NCI-H2171 treated with DMSO at 0.1 percent for 48 hours (cell line): ENCODE data around the gene FANCC.

Experiments
- DNase-seq: peaks from one replicate; lab custom pipeline; 2025; lab: John Stamatoyannopoulos, UW

The FANCC gene

DNA sequence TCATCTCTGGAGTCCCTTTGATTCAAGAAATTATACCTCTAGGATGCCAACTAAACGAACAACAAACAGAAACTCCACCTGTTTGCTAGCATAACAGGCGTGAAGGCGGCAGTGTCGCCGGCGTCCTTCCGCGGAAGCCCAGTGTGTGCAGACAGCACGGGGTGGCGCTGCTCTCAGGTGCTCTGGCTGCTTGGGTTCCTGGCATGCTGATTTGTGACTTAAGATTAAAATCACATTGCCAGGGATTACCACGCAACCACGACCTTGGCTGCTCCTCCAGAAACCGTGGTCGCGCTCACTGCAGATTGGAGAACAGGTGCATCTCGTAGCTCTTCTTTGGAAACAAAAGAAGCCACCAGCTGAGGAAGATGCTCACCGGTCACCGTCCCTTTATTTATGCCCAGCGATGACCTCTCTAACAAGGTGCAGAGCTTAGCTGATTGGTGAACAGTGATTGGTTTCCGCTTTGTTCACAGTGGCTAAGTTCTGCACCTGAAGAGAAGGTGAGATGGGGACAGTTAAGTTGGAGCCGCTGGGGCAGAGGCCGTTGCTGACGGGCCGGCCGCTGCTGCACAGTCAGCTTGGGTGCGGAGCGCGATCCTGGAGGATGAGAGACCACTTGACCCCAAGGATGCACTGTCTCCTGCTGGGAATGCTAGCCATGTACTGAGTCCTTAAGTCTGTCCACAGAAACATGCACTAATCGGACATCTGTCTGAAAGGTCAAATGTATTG, 232.3 kb downstream of the FANCC start:
- DNase-seq: no peak

DNA sequence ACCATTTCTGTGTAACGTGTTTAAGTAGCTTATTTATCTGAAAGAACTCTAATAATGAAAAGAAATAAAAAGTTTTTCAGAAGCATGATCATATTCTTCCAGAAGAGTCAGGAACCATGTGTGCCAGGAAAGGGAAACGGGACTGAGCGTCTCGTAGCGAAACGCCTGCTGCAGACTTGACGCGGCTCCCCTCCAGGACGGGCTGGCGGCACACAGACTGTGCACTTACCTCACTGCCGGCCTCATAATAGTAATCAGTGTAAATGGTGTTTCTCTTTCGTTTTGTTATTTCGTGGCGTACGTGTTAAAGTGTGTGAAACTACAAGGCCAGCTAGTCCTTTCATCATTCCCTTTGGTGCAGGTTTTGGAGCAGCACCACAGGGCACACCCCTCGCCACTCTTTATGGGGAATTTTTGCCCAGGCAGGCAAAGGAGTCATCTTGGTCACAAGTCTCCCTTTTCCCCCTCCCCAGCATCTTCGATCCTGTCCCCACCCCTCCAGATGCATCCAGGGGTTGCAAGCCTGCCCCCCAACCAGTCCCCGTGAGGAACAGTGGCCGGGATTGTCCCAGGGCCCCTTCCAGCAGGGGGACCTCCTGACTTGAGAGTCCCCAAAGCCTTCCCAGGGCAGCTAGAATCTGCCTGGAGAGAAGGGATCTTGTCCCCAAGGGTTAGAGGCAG, 233.1 kb downstream of the FANCC start:
- no peak for DNase-seq

DNA sequence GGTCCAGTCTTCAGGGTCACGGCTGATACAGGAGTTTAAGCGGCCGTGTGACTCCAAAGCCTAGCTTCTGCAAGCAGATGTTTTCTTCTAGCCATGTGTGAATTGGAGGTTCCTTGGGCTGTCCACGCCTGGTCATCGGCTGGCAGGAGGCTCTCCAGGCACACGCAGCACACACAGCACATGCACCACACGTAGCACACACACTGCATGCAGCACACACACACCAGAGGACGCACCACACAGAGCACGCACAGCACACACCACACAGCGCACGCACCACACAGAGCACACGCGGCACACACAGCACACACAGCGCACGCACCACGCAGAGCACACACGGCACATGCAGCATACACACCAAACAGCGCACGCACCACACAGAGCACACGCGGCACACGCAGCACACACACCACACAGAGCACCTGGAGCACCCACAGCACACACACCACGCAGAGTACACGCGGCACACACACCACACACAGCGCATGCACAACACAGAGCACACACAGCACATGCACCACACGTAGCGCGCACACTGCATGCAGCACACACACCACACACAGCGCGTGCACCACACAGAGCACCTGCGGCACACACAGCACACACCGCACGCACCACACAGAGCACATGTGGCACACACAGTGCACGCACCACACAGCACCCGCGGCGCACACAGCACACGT, 234.3 kb downstream of the FANCC start:
- DNase-seq: no peak

DNA sequence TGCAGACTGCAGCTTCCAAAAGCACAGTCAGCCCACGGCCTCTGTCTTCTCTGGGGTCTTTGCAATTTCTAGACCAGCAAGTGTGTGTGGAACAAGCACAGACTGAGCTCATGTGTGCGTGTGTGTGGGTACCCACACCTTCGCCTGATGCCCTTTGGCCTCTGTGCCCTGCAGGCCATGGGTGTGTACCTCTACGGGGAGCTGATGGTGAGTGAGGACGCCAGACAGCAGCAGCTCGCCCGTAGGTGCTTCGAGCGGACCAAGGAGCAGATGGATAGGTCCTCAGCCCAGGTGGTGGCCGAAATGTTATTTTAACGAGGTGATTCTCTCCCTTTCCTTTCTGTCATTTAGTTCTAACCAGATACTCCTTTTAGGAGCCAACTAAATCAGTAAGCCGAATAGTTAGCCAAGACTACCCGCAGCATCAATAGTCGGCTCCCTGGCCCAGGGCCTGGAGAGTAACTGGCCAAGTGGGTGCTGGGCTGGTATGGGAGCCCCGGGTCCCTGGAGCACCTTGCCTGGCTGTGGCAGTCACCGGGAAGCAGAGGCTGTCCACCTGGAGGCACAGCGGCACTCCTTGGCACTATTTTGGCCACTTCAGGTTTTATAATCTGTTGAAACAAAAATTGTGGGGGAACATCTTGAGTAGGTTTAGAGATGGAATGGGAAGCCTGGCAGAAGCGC, 235.0 kb downstream of the FANCC start:
- DNase-seq: no peak

DNA sequence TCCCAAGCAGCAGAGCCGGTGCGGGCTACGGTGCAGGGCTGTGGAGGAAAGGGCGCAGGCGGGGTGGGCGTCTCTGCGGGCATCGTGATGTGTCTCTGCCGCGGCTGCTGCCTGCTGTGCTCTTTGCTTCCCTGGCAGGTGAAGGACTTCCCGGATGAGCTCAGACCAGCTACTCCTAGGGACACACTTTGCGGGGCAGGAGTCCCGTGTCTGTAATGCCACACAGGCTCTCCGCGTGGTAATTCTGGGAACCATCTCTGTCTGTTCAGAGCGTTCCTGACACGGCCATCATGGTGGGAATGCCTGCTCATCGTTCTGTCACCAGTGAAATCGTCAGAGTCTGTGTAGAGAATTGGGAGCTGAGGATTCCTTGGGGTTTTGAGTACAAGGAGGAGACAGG, 235.5 kb downstream of the FANCC start:
- no peak for DNase-seq

DNA sequence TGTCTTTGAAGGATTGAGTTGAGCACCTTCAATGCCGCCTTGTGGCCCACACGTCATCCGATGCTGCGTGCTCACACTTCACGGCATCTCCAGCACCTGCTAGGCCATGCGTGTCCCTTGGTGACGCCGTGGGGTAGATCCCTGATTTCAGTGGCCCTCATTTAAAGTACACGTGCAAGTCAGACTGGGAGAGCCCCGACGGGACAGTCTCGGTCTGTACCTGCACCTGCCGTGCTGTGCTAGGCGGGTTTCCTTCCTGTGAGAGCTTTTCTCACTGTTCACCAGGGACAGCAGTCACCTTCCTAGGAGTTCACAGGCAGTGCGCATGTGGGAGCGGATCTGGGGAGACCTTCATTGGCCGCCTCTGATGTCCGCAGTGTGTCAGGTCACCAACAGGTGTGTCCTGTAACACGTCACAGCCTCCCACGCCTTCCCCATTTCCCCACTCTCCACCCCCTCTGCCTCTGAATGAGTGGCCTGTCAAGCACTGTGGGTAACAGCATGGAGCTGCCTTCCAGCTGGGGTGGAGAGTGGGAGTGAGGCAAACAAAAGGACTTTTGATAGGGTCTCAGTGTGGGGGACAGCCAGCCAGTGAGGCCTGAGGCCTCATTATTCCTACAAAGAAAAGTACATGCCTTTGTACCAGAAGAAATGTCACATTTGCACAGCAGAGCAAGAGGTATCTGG, 236.4 kb downstream of the FANCC start:
- no peak for DNase-seq

DNA sequence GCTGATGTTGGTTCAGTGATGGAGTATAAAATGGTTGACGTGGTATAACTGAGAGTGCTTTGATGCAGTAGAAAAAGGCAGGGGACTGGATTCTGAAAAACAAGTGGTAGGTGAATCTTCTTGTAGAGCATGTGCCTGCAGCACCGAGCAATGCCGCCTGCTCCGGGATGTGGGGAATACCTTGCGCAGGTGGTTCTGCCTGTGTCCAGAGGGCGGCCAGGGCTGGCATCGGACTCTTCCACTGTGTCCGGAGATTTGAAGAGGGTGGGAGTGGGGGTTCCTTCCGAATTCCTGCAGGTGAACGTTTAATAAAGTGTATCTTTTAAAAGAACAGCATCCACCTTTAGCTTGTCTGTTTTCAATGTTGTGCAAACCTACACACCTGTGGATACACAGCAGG, 238.0 kb downstream of the FANCC start:
- no peak for DNase-seq

DNA sequence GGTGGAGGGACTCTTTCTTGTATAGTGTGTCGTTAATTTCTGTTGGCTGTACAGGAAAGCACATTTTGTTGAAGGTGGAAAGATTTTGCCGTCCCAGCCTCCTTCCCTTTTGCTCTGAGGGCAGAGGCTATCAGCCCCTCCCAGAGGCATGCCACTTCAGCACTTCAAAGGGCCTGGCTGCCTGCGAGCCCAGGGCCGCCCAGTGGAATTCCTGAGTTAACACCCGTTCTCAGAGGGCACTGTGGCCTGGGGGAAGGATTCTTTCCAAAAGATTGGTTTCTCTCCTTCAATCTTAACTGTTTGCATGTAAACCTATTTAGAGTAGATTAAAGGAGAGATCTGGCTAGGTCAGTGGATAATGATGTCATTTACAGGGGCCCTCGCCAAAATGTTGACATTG, 238.6 kb downstream of the FANCC start:
- no peak for DNase-seq

DNA sequence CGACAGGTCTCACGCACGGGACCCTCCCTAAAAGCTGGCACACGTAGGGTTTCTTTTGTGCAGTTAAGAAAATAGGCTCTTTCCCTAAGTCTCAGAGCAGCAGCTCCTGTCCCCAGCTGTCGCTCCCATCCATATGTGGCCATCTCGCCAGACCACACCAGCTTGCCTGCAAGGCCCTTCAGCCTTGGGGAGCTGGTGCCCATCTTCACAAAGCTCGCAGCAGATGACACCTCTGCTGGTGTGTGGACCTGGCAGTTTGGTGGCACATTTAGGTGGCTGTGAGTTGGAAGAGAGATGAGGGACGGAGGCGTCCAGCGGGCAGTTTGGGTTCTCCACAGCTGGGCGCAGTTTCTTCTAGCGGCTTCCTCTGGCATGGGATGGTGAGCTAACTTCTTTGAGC, 239.0 kb downstream of the FANCC start:
- DNase-seq: no peak

DNA sequence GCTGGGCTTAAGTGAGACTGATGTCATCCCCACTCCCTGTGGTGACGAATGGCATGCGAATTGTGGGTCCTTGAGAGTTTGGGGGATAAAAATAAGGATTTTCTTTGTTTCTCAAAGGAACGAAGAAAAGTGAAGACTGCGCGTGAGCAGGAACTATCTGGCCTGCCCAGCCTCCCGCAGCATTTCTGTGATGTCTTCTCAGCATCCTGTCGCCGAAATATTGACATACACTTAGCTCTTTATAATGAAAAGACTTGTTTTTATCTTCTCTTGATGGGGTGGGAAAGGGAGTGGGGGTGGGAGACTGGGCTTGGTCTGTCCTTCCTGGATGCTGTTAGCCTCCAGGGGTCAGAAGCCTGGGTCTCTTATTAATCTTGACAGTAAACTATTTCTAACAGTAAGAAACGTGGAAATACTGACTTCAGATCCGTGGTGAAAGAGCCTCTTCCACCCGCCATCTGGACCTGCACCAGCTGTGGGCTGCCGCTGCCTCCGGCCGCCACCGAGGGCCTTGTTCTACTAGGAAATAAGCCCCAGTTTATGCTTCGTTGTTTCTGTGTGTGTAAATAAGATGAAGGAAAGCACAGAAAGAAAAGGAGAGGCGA, 239.6 kb downstream of the FANCC start:
- DNase-seq: no peak

DNA sequence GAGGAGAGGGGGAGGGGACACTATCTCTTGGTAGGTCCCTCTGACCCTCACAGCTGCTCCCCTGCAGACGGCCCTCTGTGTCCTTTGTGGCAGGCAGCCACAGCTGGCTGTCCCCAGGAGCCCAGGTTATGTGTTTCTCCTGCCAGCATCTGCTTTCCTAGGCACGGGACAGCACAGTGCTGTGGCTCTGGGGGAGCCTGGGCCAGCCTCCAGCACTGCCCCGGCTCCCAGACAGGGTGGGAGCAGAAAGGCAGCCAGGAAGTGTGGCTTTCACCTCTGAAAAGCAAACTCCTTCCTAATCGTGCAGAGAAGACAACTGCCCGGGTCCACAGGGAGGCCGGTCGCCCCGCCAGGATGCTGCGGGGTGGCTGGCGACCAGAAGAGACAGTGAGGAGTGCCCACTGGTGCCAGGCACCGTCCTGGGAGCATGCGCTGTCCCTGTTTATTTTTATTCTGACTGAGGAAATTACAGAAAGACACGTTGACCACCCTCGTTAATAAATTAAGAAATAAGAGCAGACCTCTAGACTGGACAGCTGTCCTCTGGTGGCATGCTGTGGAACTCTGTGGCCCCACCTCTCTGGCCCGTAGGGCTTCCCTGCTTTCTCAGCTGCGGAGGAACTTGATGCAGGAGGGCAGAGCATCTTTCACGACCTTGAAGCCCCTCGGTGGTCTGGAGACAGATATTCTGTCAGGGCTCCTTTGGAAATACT, 240.3 kb downstream of the FANCC start:
- DNase-seq: no peak

DNA sequence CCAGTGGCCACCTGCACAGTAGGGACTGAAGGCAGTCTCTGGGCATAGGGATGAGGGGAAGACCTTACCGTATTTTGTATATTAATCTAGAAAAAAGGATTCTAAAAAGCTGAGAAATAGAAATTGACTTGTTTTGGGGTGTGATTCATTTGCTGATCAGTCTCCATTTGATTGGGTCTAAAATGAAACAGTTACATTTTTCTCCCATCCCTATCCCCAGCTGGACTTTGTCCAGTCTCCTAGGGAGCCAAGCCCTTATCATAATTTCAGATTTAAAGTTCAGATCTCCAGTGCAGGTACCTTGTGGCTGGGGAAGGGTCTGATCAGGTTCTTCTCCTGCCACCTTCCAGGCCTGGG, 240.8 kb downstream of the FANCC start:
- DNase-seq: no peak

DNA sequence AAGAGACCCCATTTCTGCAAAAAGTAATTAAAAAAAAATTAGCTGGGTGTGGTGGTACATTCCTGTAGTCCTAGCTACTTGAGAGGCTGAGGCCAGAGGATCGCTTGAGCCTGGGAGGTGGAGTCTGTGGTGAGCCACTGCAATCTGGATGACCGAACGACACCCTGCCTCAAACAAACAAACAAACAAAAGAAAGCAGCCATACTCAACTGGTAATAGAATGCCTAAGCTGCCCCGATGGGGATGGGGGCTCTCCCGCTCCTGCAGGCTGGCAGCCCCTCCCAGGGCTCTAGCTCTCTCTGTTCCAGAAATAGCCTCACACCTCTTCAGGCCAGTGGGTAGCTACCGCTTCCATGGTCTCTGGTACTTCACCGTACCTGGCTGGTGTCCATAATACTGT, 241.8 kb downstream of the FANCC start:
- no peak for DNase-seq

DNA sequence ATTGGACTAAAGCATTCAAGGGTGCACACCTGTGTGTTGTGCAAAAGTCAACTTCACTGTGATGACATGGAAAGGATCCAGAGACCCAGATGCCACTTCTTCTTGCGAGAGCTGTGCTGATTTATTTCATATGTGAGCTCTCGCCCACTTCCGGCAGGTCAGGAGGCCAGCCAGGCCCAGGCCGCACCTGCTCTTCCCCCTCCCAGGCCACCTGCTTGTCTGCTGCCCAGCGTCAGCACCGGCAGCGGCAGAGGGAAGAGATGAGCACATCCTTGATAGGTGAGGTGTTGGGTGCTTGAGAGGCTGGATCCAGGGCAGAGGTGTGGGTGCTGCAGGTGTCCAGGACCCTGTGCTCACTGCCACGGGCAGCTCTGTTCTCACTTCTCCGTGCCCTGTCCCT, 242.9 kb downstream of the FANCC start:
- DNase-seq: no peak

DNA sequence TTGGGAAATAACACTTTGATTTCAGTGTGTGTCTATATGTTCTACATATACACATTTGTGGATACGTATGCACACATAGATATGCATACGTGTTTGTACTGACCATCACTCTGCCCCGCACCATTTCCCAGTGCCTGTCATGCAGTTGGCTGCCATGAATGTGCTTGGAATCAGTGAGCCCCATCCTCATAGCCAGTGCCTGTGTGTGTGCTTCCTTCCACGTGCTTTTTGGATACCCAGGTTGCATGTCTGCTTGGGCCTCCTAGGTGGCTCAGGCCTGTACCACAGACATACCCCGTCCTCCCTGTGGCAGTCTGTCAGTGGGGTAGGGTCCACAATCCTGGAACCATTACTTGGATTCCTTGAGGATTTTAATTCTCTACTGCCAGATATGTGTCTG, 243.6 kb downstream of the FANCC start:
- DNase-seq: no peak

DNA sequence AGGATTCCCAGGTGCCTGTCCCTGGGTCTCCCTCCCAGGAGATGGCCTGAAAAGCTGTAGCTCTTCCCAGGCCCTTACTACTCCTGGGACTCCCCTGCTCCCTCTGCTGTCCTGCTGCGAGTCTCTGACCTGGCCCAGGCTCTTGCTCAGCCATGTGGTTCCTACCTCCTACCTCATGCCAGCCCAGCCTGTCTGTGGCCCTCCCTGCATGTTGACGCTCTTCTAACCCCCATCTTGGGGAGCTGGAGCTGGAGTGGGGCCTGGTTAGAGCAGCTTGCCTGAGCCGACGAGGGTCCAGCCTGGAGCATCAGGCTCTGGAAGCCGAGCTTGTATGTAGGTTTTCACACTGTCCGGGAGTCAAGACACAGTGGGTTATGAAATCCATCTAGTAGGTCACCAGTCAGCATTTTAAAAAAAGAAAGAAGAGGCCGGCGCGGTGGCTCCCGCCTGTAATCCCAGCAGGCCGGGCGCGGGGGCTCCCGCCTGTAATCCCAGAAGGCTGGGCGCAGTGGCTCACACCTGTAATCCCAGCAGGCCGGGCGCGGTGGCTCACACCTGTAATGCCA, 244.4 kb downstream of the FANCC start:
- DNase-seq: no peak

DNA sequence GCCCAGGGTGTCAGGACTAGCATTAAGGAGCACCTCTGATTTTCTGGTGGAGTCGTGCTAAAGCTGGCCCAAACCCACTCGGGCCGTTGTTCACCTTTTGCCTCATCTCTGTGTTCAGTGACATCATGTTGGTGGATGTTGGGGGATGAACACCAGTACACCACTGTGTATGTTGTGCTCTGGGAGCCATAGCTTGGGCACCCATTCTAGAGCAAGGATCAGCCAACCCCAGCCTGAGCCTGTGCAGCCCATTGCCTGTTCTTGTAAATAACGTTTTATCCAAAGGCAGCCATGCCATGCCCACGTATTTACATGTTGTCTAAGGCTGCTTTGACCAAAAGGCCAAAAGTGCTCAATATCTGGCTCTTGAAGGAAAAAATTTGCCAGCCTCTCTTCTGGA, 245.6 kb downstream of the FANCC start:
- no peak for DNase-seq

DNA sequence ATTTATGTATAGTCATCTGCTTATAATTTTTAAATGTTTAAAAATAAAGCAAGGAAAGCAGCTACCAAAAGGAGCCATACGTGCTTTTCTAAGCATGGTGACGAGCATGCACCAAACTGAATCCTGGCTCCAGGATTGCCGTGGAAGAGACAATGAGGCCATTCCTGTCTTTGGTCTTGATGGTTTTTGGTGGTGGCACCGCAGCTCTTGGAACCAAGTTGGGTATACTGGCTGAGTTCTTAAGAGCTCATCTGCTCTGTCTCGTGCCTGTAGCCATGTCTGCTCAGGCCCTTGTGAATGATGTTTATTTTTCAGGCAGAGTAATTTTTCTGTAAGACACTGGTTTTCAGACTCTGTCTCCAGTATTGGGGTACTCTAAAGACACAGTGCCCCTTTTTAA, 246.1 kb downstream of the FANCC start:
- no peak for DNase-seq

DNA sequence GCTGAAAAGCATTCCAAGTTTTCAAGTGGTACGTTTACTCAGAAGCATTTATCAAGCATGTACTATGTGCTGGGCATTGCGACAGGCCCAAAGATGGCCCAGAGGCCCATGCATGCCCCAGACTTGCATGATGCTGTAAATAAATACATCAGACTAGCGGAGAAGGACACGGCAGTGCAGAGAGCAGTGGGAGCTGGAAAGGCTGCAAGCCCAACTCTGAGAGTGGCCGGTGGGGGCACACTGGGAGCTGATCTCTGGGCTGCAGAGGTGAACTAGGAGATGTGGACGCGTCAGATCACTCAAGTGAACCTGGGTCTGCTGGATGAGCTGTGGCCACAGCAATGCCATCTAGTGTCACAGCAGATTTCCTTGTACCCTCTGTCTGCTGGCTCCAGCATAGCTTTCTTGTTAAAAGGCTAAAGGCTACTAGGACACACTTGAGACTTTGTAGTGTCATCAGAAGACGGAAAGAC, 246.9 kb downstream of the FANCC start:
- DNase-seq: no peak

DNA sequence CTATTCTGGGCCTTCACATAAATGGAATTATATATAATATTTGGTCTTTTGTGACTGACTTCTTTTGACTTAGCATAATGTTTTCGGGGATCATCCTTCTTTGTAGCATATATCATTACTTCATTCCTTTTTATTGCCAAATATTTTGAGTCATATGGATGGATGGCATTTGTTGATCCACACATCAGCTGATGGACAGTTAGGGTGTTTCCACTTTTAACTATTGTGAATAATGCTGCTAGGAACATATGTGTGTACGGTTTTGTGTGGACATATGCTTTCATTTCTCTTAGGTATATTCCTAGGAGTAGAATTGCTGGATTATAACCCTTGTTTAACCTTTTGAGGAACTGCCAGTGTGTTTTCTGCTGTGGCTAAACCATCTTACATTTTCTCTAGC, 249.6 kb downstream of the FANCC start:
- DNase-seq: no peak

DNA sequence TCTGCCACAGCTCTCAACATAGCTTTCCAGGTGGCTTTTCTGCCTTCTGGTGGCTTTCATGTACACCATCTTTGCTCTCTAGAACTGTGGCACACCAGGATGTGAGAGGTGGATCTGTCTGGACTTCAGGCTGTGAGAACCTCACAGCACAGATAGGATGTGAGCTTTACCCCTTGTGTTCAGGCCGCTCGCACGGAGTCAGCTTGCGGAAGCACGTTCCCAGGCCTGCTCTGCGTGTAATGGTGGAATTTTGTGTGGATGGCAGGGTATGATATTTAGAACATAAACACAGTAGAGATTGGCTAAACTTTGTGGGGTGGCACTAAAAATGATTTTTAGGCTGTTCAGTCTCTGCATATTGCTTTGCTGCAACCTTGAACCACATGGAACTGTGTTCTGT, 250.5 kb downstream of the FANCC start:
- DNase-seq: no peak
